ENCODE measurements around the gene PRDX5. TPM values are rescaled to one million over a fixed set of nuclear protein-coding genes. Genes with fewer than 3 reads are reported as not detected.

The PRDX5 gene
- total RNA-seq, 1 donor, result 230 TPM

DNA sequence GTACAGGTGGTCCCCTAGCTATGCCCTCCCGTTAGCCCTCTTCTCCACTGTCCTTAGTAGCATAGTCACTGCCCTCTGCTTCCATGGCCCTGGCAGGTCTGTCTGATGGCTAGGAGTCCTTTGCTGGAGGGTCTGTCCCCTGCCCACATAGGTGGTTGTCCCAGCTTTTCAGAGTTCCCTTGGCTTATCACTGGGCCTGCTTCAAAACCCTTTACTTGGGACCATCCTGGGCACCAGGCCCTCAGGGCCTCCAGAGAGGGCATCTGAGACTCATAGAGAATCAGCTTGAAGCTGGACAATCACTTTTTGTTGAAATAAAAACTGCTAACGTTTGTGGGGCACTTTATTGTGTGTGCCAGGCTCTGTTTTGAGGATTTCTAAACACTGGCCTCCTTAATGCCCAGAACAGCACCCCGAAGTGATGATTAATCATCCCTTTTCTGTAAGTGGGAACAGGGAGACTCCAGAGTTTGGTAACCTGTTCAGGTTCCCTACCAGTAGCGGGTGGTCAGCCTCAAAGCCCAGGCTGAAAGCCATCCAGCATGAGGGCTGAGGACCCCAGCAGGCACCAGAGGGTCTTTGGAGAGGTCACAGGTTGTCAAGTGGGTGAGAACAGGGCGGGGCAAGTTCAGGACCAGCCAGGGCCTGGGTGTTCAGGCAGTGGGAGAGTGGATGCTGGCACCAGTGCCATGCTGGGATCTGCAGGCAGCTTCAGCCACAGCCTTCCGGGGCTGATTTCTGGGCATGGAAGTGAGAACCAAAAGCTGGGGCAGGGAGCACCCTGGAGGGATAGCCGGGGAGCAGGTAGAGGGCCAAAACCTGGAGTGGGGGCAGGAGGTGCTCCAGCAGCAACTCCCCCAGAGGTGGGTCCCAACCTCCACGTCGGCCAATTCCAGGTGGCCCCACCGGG, 27.3 kb upstream of the PRDX5 start:
- no peak overlapping the region for H3K4me3 ChIP-seq (ENCODE audit: low read depth, low read length)
- no peak for TF ChIP-seq CTCF (IDR thresholded peaks at IDR 0.05; ENCODE audit: insufficient read depth, low read depth, low read length)
- no peak for DNase-seq (ENCODE audit: low read depth)

DNA sequence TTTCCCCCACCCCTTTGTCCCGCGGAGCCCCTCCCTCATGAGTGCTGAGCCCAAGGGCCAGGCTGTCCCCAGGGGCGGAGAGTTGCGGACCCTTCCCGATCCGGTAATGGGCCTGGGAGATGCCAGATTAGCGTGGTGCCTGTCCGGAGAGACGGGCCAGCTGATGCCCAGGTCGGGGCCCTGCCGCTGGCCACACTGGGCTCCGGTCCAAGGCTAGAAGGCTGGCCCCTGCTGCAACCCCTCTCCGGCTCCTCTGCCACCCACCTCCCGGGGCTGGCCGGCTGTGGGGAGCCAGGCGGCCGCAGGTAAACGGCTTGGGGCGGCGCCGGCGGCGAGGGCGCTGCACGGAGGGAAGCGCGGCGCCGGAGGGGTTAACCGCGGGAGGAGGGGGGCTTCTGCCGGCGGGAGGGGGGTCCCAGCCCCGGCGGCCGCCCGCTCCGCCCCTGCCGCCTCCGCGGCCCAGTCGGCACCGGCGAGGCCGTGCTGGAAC, 26.6 kb upstream of the PRDX5 start, which contains the start of gene KCNK4:
Gene KCNK4 (plus strand): TSS at position 41 of the 490 bp plus-strand sequence. CDS start 1,717 bp downstream, outside the sequence.
- no peak for TF ChIP-seq CTCF (IDR thresholded peaks at IDR 0.05; ENCODE audit: insufficient read depth, low read depth, low read length)
- DNase-seq (ENCODE audit: low read depth), result no peak
- no peak within 1 kb of the TSS for H3K4me3 ChIP-seq (ENCODE audit: low read depth, low read length)

GRCh38 chr11:64291752-64292459, 26.0 kb upstream of the PRDX5 start:
- peak overlapping the region; percentile 23 for H3K4me3 ChIP-seq (ENCODE audit: low read depth, low read length)
- DNase-seq (ENCODE audit: low read depth), result no peak
- TF ChIP-seq CTCF (IDR thresholded peaks at IDR 0.05; ENCODE audit: insufficient read depth, low read depth, low read length), result no peak

GRCh38 chr11:64292460-64293254, 25.3 kb upstream of the PRDX5 start:
- no peak for DNase-seq (ENCODE audit: low read depth)
- TF ChIP-seq CTCF (IDR thresholded peaks at IDR 0.05; ENCODE audit: insufficient read depth, low read depth, low read length), result no peak
- peak overlapping the region; percentile 23 for H3K4me3 ChIP-seq (ENCODE audit: low read depth, low read length)

DNA sequence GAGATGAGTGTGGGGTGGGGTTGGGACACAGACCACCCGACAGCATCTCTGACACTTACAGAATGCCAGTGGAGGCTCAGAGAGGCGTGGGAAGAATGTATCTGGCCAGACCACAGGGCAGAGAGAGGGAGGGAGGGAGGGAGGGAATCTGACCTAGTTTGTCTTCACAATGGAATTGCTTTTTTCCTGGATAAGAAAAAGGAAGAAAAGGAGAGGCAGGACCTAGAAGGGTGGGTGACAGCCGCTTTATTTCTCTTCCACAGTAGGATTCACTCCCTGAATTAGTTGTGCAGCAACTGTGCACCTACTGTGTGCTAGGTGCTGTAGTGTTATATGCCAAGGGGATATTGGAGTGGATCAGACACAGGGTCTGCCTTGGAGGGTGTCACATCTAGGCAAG, 23.1 kb upstream of the PRDX5 start:
- H3K4me3 ChIP-seq (ENCODE audit: low read depth, low read length), result no peak overlapping the region
- DNase-seq (ENCODE audit: low read depth), result no peak
- TF ChIP-seq CTCF (IDR thresholded peaks at IDR 0.05; ENCODE audit: insufficient read depth, low read depth, low read length), result no peak

DNA sequence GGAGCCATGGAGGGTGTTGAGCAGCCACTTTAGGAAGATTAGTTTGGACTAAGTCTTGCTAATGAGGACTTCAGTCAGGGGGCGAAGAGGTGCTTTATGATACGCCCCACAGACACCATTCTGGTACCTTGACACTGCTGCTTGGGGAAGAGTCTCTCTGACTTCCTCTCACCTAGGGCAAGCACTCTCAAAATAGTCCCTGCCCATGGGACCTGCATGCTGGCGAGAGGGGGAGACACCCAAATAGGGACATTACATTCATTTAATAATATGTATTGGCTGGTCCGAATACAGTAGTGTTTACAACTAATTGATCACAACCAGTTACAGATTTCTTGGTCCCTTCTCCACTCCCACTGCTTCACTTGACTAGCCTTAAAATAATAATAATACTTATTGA, 22.2 kb upstream of the PRDX5 start:
- DNase-seq (ENCODE audit: low read depth), result no peak
- no peak overlapping the region for H3K4me3 ChIP-seq (ENCODE audit: low read depth, low read length)
- no peak for TF ChIP-seq CTCF (IDR thresholded peaks at IDR 0.05; ENCODE audit: insufficient read depth, low read depth, low read length)
